Breast epithelium (tissue), 3 donors: Measurements from ENCODE around the gene ELOB.

Source experiments
- CTCF ChIP-seq, 3 donors: fragments of 450-650 bp; IDR thresholded peaks; one replicate each; pipeline ENCODE4 v1.5.1; 2016 to 2017; ENCODE audit warnings: antibody characterized with exemption in 3 of 3, mild to moderate bottlenecking in 3 of 3, moderate library complexity in 3 of 3
- POLR2A ChIP-seq: fragments of 450-650 bp; IDR thresholded peaks from one replicate; pipeline ENCODE4 v1.6.1; 2016; ENCODE audit warnings: antibody characterized with exemption, mild to moderate bottlenecking, moderate library complexity
- POLR2AphosphoS5 ChIP-seq, 3 donors: sonication (generic); formaldehyde crosslinking; IDR thresholded peaks; one replicate each; pipeline ENCODE4 v1.6.1; 2017; ENCODE audit warnings: antibody characterized with exemption in 3 of 3

- TF ChIP-seq CTCF (IDR thresholded peaks at IDR 0.05) (no peak), POLR2A (no peak), POLR2AphosphoS5 (IDR thresholded peaks at IDR 0.05) (no peak)
Observed at GRCh38 chr16:2756288-2757015, 20.6 kb downstream of the ELOB start.
